Esophagus squamous epithelium (tissue), 5 donors: ENCODE data around the gene TECPR1. TPM values are rescaled to one million over a fixed set of nuclear protein-coding genes. Genes with fewer than 3 reads are reported as not detected.
A peak's percentile ranks its signal among the peaks of the same experiment; 100 is the strongest.

Source experiments
- DNase-seq: peaks from one replicate; lab custom pipeline; 2025; lab: John Stamatoyannopoulos, UW
- H3K27ac ChIP-seq, 4 donors: fragments of 200-600 bp; sonication (generic); one replicate each; pipeline ENCODE4 v1.5.1; 2016 to 2019; ENCODE audit warnings: mild to moderate bottlenecking in 1 of 4
- H3K27me3 ChIP-seq, 4 donors: fragments of 200-600 bp; sonication (generic); 1 replicate in 3 of 4; 2 replicates in 1 of 4; pipeline versions ENCODE4 v1.5.1 to v1.6.0; 2017 to 2021; ENCODE audit warnings: antibody characterized with exemption in 1 of 4
- H3K36me3 ChIP-seq, 3 donors: fragments of 200-600 bp; sonication (generic); one replicate each; pipeline ENCODE4 v1.5.1; 2016 to 2019
- H3K4me1 ChIP-seq, 3 donors: fragments of 200-600 bp; sonication (generic); one replicate each; pipeline ENCODE4 v1.5.1; 2017 to 2019
- H3K4me3 ChIP-seq, 4 donors: fragments of 200-600 bp; sonication (generic); 1 replicate in 3 of 4; 2 replicates in 1 of 4; pipeline ENCODE4 v1.5.1; 2016 to 2019; ENCODE audit warnings: mild to moderate bottlenecking in 2 of 4, moderate library complexity in 1 of 4
- H3K9me3 ChIP-seq, 3 donors: fragments of 200-600 bp; sonication (generic); one replicate each; pipeline ENCODE4 v1.5.1; 2016 to 2019
- CTCF ChIP-seq, 6 experiments: fragments of 450-650 bp in 4 of 6; fragments of 200-600 bp in 2 of 6; sonication (generic) in 2 of 6; IDR thresholded peaks; one replicate each; pipeline ENCODE4 v1.5.1; 2016 to 2019; ENCODE audit warnings: antibody characterized with exemption in 6 of 6, mild to moderate bottlenecking in 4 of 6, moderate library complexity in 4 of 6
- POLR2A ChIP-seq, 4 donors: fragments of 450-650 bp; IDR thresholded peaks; one replicate each; pipeline ENCODE4 v1.6.1; 2017; ENCODE audit warnings: antibody characterized with exemption in 4 of 4, mild to moderate bottlenecking in 4 of 4, moderate library complexity in 3 of 4
- WGBS, 2 donors: methylation state at CpG; one replicate each; pipeline ENCODE4 v1.1.5; 2018; 5-methylcytosine and 5-hydroxymethylcytosine counted together
- intact Hi-C: fragments of 100-400 bp; cut with DNase I; formaldehyde crosslinking; loops from one replicate; pipeline ENCODE4 v1.15.0; 2022
- total RNA-seq, 4 donors: library from RNA; depleted of rRNA; stranded (reverse); fragments of >200 nt; gene quantifications; one replicate each; pipeline ENCODE4 v1.1.0, GENCODE V29; 2016
- donor health status: DM: yes; HTN: yes; CAD: no.

Gene TECPR1
- total RNA-seq, 4 donors from 2014 or later: 13.4 to 21.5 (median 19.0) TPM

GRCh38 chr7:98296833-98297232 is 44.8 kb upstream of the TECPR1 start:
- 59 to 75% methylated on average over 8 to 12 of the region's 12 CpGs for WGBS, 2 donors
- no peak for DNase-seq
- intact Hi-C loops: loop anchor here (5.0 kb wide), 1 partner anchor 105 kb away; the partner anchor contains the start of gene BAIAP2L1
- TF ChIP-seq POLR2A (IDR thresholded peaks at IDR 0.05): no peak
- TF ChIP-seq CTCF (IDR thresholded peaks at IDR 0.05): no peak
- H3K9me3 ChIP-seq: no peaks in the 10 kb centered on the region
- no peaks in the 10 kb centered on the region for H3K27me3 ChIP-seq
- H3K36me3 ChIP-seq: peaks cover 9 to 88% (median 12%) of the 10 kb centered on the region in 3 donors
- H3K27ac ChIP-seq: peak overlapping the region in 3 of 4 donors; percentile 66 to 81 (median 80)
- H3K4me1 ChIP-seq: peaks cover 7 to 41% (median 15%) of the 10 kb centered on the region in 3 donors
- no peak overlapping the region for H3K4me3 ChIP-seq

GRCh38 chr7:98295467-98296192 is 43.6 kb upstream of the TECPR1 start:
- intact Hi-C loops: loop anchor here (5.0 kb wide), 1 partner anchor 107 kb away; the partner anchor contains the start of gene BAIAP2L1
- DNase-seq: no peak
- no peak for TF ChIP-seq POLR2A (IDR thresholded peaks at IDR 0.05)
- peak in 2 of 6 experiments; percentile 29 to 32 for TF ChIP-seq CTCF (IDR thresholded peaks at IDR 0.05)
- peaks cover 9 to 89% (median 19%) of the 10 kb centered on the region in 3 donors for H3K36me3 ChIP-seq
- 47 to 79% methylated on average over 13 to 14 of the region's 19 CpGs for WGBS, 2 donors
- H3K27me3 ChIP-seq: no peaks in the 10 kb centered on the region
- H3K4me1 ChIP-seq: peaks cover 7 to 41% (median 15%) of the 10 kb centered on the region in 3 donors
- H3K27ac ChIP-seq: peak overlapping the region; percentile 41 to 81 (median 73)
- no peak overlapping the region for H3K4me3 ChIP-seq
- H3K9me3 ChIP-seq: no peaks in the 10 kb centered on the region

GRCh38 chr7:98294798-98295382 is 42.9 kb upstream of the TECPR1 start:
- H3K27ac ChIP-seq: peak overlapping the region; percentile 41 to 81 (median 73)
- intact Hi-C loops: loop anchor here (5.0 kb wide), 1 partner anchor 107 kb away; the partner anchor contains the start of gene BAIAP2L1
- peaks cover 9 to 86% (median 19%) of the 10 kb centered on the region in 3 donors for H3K36me3 ChIP-seq
- H3K27me3 ChIP-seq: no peaks in the 10 kb centered on the region
- no peaks in the 10 kb centered on the region for H3K9me3 ChIP-seq
- WGBS, 2 donors: 36 to 56% methylated on average over 4 to 11 of the region's 14 CpGs
- peaks cover 7 to 41% (median 15%) of the 10 kb centered on the region in 3 donors for H3K4me1 ChIP-seq
- no peak for TF ChIP-seq POLR2A (IDR thresholded peaks at IDR 0.05)
- peak in 5 of 6 experiments; percentile 58 to 91 (median 75) for TF ChIP-seq CTCF (IDR thresholded peaks at IDR 0.05)
- DNase-seq: no peak
- no peak overlapping the region for H3K4me3 ChIP-seq

- TF ChIP-seq CTCF (IDR thresholded peaks at IDR 0.05) (no peak), POLR2A (IDR thresholded peaks at IDR 0.05) (no peak)
- H3K4me1 ChIP-seq: peaks cover 7 to 46% (median 18%) of the 10 kb centered on the region in 3 donors
- H3K36me3 ChIP-seq: peaks cover 9 to 86% (median 19%) of the 10 kb centered on the region in 3 donors
- no peaks in the 10 kb centered on the region for H3K9me3 ChIP-seq
- H3K27ac ChIP-seq: peak overlapping the region in 2 of 4 donors; percentile 80 to 81
- intact Hi-C loops: no loop called here
- 76 to 77% methylated on average over 14 to 15 of the region's 15 CpGs for WGBS, 2 donors
- no peaks in the 10 kb centered on the region for H3K27me3 ChIP-seq
- H3K4me3 ChIP-seq: no peak overlapping the region
- DNase-seq: no peak
Measured at GRCh38 chr7:98294326-98294725, 42.3 kb upstream of the TECPR1 start.

GRCh38 chr7:98293746-98294145 is 41.7 kb upstream of the TECPR1 start:
- 84 to 88% methylated on average over 7 to 10 of the region's 13 CpGs for WGBS, 2 donors
- H3K27ac ChIP-seq: peak overlapping the region in 1 of 4 donors; percentile 81
- intact Hi-C loops: no loop called here

More at GRCh38 chr7:98293746-98294145, 41.7 kb upstream of the TECPR1 start:
- H3K4me1 ChIP-seq: peaks cover 7 to 51% (median 22%) of the 10 kb centered on the region in 3 donors
- no peaks in the 10 kb centered on the region for H3K9me3 ChIP-seq
- no peak overlapping the region for H3K4me3 ChIP-seq
- TF ChIP-seq POLR2A (IDR thresholded peaks at IDR 0.05) (no peak), CTCF (IDR thresholded peaks at IDR 0.05) (no peak)
- H3K27me3 ChIP-seq: no peaks in the 10 kb centered on the region
- DNase-seq: no peak
- peaks cover 9 to 86% (median 19%) of the 10 kb centered on the region in 3 donors for H3K36me3 ChIP-seq
